Lower leg skin (tissue), 4 donors: ENCODE results near the gene CITED4. TPM values are rescaled to one million over a fixed set of nuclear protein-coding genes. Genes with fewer than 3 reads are reported as not detected.

Experiments used
- DNase-seq, 2 donors: peaks; one replicate each; pipeline ENCODE4 v3.0.0-alpha.2; 2019; ENCODE audit warnings: low spot score in 2 of 2
- H3K4me3 ChIP-seq: fragments of 200-600 bp; sonication (generic); 2 replicates; pipeline ENCODE4 v1.5.1; 2017; ENCODE audit warnings: mild to moderate bottlenecking, low read depth; ENCODE audit not compliant: poor library complexity, severe bottlenecking
- POLR2A ChIP-seq, 2 donors: fragments of 450-650 bp; IDR thresholded peaks; one replicate each; pipeline ENCODE4 v1.6.1; 2016 to 2017; ENCODE audit warnings: antibody characterized with exemption in 2 of 2, mild to moderate bottlenecking in 1 of 2, moderate library complexity in 1 of 2
- WGBS, 2 donors: methylation state at CpG; one replicate each; pipeline ENCODE4 v1.1.5; 2018; 5-methylcytosine and 5-hydroxymethylcytosine counted together
- intact Hi-C: fragments of 100-400 bp; cut with DNase I; formaldehyde crosslinking; loops from one replicate; pipeline ENCODE4 v1.15.0; 2023; ENCODE audit warnings: low total_unique reads
- total RNA-seq, 4 donors: library from RNA; depleted of rRNA; stranded (reverse); fragments of >200 nt; gene quantifications; one replicate each; pipeline ENCODE4 v1.1.0, GENCODE V29; 2016
- TF ChIP-seq, protein P1 (sequence below), 3 donors: fragments of 450-650 bp; IDR thresholded peaks; one replicate each; pipeline ENCODE4 v1.5.1; 2016; ENCODE audit warnings: antibody characterized with exemption in 3 of 3, mild to moderate bottlenecking in 3 of 3, moderate library complexity in 2 of 3

Gene CITED4
- total RNA-seq, 4 donors from 2014 or later, result 135 to 172 (median 150) TPM

DNA sequence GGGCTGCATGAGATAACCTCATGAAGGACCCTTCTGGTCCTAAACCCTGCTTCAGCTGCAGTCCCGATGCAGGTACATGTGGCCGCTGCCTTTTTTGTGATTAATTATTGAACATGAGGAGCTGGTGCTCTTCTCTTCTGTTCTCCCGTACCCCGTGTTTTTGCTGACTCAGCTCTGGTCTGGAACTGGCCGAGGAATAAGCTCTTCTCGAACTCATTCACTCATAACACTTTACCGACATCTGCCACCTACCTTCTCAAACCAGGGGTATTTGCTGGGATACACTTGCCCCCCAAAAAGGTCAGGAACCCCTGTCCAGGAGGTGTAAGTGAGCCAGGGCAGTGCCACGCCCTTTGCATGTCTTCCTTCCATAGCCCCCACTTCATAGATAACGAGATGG lies 46.7 kb downstream of the CITED4 start:
- WGBS, 2 donors, result 74 to 76% methylated on average over 9 of the region's 9 CpGs
- TF ChIP-seq POLR2A (IDR thresholded peaks at IDR 0.05), result no peak
- TF ChIP-seq, protein P1, sequence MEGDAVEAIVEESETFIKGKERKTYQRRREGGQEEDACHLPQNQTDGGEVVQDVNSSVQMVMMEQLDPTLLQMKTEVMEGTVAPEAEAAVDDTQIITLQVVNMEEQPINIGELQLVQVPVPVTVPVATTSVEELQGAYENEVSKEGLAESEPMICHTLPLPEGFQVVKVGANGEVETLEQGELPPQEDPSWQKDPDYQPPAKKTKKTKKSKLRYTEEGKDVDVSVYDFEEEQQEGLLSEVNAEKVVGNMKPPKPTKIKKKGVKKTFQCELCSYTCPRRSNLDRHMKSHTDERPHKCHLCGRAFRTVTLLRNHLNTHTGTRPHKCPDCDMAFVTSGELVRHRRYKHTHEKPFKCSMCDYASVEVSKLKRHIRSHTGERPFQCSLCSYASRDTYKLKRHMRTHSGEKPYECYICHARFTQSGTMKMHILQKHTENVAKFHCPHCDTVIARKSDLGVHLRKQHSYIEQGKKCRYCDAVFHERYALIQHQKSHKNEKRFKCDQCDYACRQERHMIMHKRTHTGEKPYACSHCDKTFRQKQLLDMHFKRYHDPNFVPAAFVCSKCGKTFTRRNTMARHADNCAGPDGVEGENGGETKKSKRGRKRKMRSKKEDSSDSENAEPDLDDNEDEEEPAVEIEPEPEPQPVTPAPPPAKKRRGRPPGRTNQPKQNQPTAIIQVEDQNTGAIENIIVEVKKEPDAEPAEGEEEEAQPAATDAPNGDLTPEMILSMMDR (IDR thresholded peaks at IDR 0.05), result no peak

More for the DNA sequence above, 46.7 kb downstream of the CITED4 start:
- DNase-seq, result no peak
- intact Hi-C loops, result no loop called here
- no peak overlapping the region for H3K4me3 ChIP-seq

Other genes with a start within 250 kb of the CITED4 start
- 1 to 10 TPM; 2.7 to 4.0 (median 3.0) TPM for gene RIMS3, start 196.7 kb downstream of the CITED4 start, total RNA-seq
- 10 to 100 TPM; 53.3 to 94.4 (median 68.0) TPM for gene NFYC, start 170.7 kb downstream of the CITED4 start, total RNA-seq
- gene KCNQ4, start 78.6 kb downstream of the CITED4 start, total RNA-seq, result 1 to 10 TPM; 1.3 to 2.7 (median 2.0) TPM
- 10 to 100 TPM in 1 of 4 donors, 1 to 10 TPM in 3; 7.7 to 23.3 (median 8.9) TPM for gene CTPS1, start 117.3 kb upstream of the CITED4 start, total RNA-seq
- gene SLFNL1, start 159.4 kb upstream of the CITED4 start, total RNA-seq, result under 1 TPM in 1 of 4 donors, not detected in 3; 0.26 TPM